CD4-positive, alpha-beta T cell (primary cell): ENCODE results near the gene SCO2. TPM values are rescaled to one million over a fixed set of nuclear protein-coding genes. Genes with fewer than 3 reads are reported as not detected.

Experiments used
- ATAC-seq: fragments of 200-7000 bp; cut with Tn5 transposase; one replicate; pipeline ENCODE4 v1.10.0; 2022; ENCODE audit warnings: mild to moderate bottlenecking; ENCODE audit not compliant: poor library complexity
- CTCF ChIA-PET: fragments of 350-600 bp; sonication (Branson Sonifier 250); formaldehyde crosslinking; loops from one replicate; lab custom pipeline; 2021; ENCODE audit warnings: antibody characterized with exemption, inconsistent platforms; lab: Charles Lee
- POLR2A ChIA-PET: fragments of 350-600 bp; sonication (Branson Sonifier 250); formaldehyde crosslinking; loops from one replicate; lab custom pipeline; 2021; ENCODE audit warnings: antibody characterized with exemption, inconsistent platforms; lab: Charles Lee
- DNase-seq, 14 experiments: peaks; one replicate each; pipeline ENCODE4 v3.0.0-alpha.2; 2013 to 2020; ENCODE audit warnings: mixed read lengths in 2 of 14
- H3K27ac ChIP-seq, 2 donors: one replicate each; pipeline versions ENCODE4 v1.5.1 to v1.7.0; 2013; ENCODE audit warnings: low read length in 2 of 2, low read depth in 1 of 2, mild to moderate bottlenecking in 1 of 2
- H3K27me3 ChIP-seq, 2 experiments: 1 replicate in 1 of 2; 2 replicates in 1 of 2; pipeline versions ENCODE4 v1.6.1 to v1.7.0; 2013; ENCODE audit warnings: low read length in 2 of 2, control low read depth in 1 of 2, mild to moderate bottlenecking in 1 of 2, moderate library complexity in 1 of 2; ENCODE audit not compliant: insufficient read depth in 2 of 2, control insufficient read depth in 1 of 2
- H3K36me3 ChIP-seq: one replicate; pipeline ENCODE4 v1.6.1; 2013; ENCODE audit warnings: low read length, control low read depth; ENCODE audit not compliant: insufficient read depth
- H3K4me1 ChIP-seq: one replicate; pipeline ENCODE4 v1.6.1; 2013; ENCODE audit warnings: low read length, control low read depth; ENCODE audit not compliant: insufficient read depth
- H3K4me3 ChIP-seq: one replicate; pipeline ENCODE4 v1.5.1; 2013; ENCODE audit warnings: mild to moderate bottlenecking, low read length, moderate library complexity
- H3K9me3 ChIP-seq, 2 experiments: 1 replicate in 1 of 2; 2 replicates in 1 of 2; pipeline versions ENCODE4 v1.6.1 to v1.7.0; 2013; ENCODE audit warnings: low read length in 2 of 2, mild to moderate bottlenecking in 2 of 2, control low read depth in 1 of 2, moderate library complexity in 1 of 2; ENCODE audit not compliant: control insufficient read depth in 1 of 2, insufficient read depth in 1 of 2
- H3K27ac Mint-ChIP-seq: one replicate; pipeline ENCODE4 v1.8.0; 2020; ENCODE audit warnings: mixed read lengths
- H3K27me3 Mint-ChIP-seq: one replicate; pipeline ENCODE4 v1.8.0; 2021; ENCODE audit warnings: mixed read lengths
- H3K36me3 Mint-ChIP-seq: one replicate; pipeline ENCODE4 v1.8.0; 2021; ENCODE audit warnings: low read depth, mixed read lengths
- H3K4me1 Mint-ChIP-seq: one replicate; pipeline ENCODE4 v1.8.0; 2021; ENCODE audit warnings: low read depth, mixed read lengths
- H3K4me3 Mint-ChIP-seq: one replicate; pipeline ENCODE4 v1.8.0; 2020; ENCODE audit warnings: mild to moderate bottlenecking, mixed read lengths
- H3K9me3 Mint-ChIP-seq: one replicate; pipeline ENCODE4 v1.8.0; 2020; ENCODE audit warnings: mixed read lengths
- intact Hi-C, 2 experiments: fragments of 100-400 bp; cut with DNase I in 1 of 2; cut with micrococcal nuclease in 1 of 2; formaldehyde crosslinking; loops; one replicate each; pipeline versions ENCODE4 v1.15.1 to v1.9.0; 2023 to 2025; cut with DNase I, micrococcal nuclease
- total RNA-seq, 174 experiments: library from RNA in 2 of 174; stranded (reverse) in 2 of 174; gene quantifications; one replicate each; pipeline ENCODE4 v1.2.3 and lab custom pipeline; 2021 to 2026
- TF ChIP-seq, protein P1 (sequence below): fragments of 200-600 bp; IDR thresholded peaks from one replicate; pipeline ENCODE4 v1.8.0; 2022; ENCODE audit warnings: antibody characterized with exemption, mild to moderate bottlenecking

Gene SCO2
- total RNA-seq, 2 experiments from 2014 or later, result 0.61 to 5.6 TPM

- no peaks in the 10 kb centered on the region for H3K36me3 ChIP-seq
- DNase-seq, result no peak
- ChIA-PET POLR2A (interaction anchor here (0.6 to 5.0 kb wide), 15 partner anchors 8 to 303 kb away, joined by 3 to 87 read pairs (median 13); partner anchors contain the start of genes CHKB, LMF2, NCAPH2 and SCO2), CTCF (interaction anchor here (0.8 to 2.4 kb wide), 5 partner anchors 10 to 73 kb away, joined by 3 to 27 read pairs (median 16); partner anchors contain the start of genes SCO2 and SYCE3)
- H3K4me1 Mint-ChIP-seq, result peaks cover 41% of the 10 kb centered on the region
- H3K27ac Mint-ChIP-seq, result no peak overlapping the region
- intact Hi-C loops, result loop anchor here in 1 of 2 experiments (5.0 kb wide), 1 partner anchor 35 kb away; the partner anchor contains the start of gene CHKB
- H3K9me3 Mint-ChIP-seq, result no peaks in the 10 kb centered on the region
- no peaks in the 10 kb centered on the region for H3K9me3 ChIP-seq
- H3K36me3 Mint-ChIP-seq, result no peaks in the 10 kb centered on the region
- H3K4me3 ChIP-seq, result no peak overlapping the region
- H3K27me3 Mint-ChIP-seq, result no peaks in the 10 kb centered on the region
- ATAC-seq, result no peak
- peaks cover 61% of the 10 kb centered on the region for H3K4me1 ChIP-seq
- TF ChIP-seq, protein P1, sequence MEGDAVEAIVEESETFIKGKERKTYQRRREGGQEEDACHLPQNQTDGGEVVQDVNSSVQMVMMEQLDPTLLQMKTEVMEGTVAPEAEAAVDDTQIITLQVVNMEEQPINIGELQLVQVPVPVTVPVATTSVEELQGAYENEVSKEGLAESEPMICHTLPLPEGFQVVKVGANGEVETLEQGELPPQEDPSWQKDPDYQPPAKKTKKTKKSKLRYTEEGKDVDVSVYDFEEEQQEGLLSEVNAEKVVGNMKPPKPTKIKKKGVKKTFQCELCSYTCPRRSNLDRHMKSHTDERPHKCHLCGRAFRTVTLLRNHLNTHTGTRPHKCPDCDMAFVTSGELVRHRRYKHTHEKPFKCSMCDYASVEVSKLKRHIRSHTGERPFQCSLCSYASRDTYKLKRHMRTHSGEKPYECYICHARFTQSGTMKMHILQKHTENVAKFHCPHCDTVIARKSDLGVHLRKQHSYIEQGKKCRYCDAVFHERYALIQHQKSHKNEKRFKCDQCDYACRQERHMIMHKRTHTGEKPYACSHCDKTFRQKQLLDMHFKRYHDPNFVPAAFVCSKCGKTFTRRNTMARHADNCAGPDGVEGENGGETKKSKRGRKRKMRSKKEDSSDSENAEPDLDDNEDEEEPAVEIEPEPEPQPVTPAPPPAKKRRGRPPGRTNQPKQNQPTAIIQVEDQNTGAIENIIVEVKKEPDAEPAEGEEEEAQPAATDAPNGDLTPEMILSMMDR, result no peak
- H3K27me3 ChIP-seq, result no peaks in the 10 kb centered on the region
- H3K27ac ChIP-seq, result no peak overlapping the region
- peak overlapping the region; percentile 54 for H3K4me3 Mint-ChIP-seq
Measured at GRCh38 chr22:50547263-50547985, 22.0 kb upstream of the SCO2 start.

DNA sequence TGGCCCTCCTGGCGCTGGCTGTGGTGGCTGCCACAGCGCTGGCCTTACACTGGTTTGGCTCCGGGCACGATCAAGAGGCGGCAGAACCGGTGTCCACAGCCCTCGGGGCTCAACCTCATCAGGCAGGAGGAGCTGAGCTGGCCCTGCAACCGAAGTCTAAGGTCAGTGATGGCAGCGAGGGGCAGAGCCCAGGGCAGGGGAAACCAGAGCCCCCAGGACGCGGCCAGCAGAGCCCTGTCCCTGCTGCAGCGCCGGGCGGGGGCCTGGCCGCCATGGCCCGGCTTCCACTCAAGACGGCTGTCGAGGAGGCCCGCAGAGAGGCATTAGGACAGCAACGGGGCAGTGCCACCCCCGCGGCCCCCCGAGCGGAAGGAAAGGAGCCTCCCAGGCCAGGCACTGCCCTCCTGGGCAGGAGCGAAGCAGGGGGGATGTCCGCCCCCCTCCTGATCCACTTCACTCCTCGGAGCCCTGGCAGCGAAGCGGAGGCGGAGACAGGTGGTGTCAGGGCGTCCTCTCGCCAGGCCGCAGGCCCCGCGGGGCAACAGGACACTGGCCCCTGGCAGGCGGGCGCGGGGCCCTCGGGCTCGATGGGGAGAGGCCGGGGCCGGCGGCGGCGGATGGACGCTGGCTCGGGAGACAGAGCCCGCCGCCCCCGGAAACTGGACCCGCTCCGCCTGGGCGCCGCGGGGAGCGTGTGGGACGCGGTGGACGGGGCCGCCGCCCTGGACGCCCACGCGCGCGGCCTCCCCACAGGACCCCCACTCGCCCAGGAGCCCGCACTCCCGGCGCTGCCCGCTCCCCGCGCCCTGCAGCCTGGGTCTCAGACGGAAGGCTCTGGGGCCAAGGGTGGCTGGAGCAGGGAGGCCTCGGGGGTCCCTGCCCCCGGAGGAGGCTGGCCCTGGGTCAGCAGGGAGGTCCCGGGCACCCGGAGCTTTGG is 21.2 kb upstream of the SCO2 start:
- ATAC-seq (no peak), DNase-seq (no peak)
- H3K4me3 ChIP-seq, result no peak overlapping the region
- H3K27me3 ChIP-seq, result no peaks in the 10 kb centered on the region
- H3K4me1 ChIP-seq, result peaks cover 61% of the 10 kb centered on the region
- no peaks in the 10 kb centered on the region for H3K9me3 ChIP-seq
- Mint-ChIP-seq H3K9me3 (no peaks in the 10 kb centered on the region), H3K4me1 (peaks cover 46% of the 10 kb centered on the region), H3K27me3 (no peaks in the 10 kb centered on the region), H3K27ac (peak overlapping the region; percentile 83), H3K36me3 (no peaks in the 10 kb centered on the region), H3K4me3 (peak overlapping the region; percentile 68)
- H3K27ac ChIP-seq, result no peak overlapping the region
- H3K36me3 ChIP-seq, result no peaks in the 10 kb centered on the region
- POLR2A ChIA-PET, result interaction anchor here (0.8 to 5.0 kb wide), 13 partner anchors 7 to 74 kb away, joined by 3 to 87 read pairs (median 27); partner anchors contain the start of genes CHKB, LMF2, NCAPH2 and SCO2
- intact Hi-C loops, result loop anchor here in 1 of 2 experiments (5.0 kb wide), 1 partner anchor 36 kb away; the partner anchor contains the start of gene CHKB
- CTCF ChIA-PET, result interaction anchor here (2.2 to 3.0 kb wide), 5 partner anchors 17 to 74 kb away, joined by 16 to 27 read pairs (median 22); partner anchors contain the start of genes SCO2 and SYCE3
- TF ChIP-seq, protein P1, result no peak
